ENCODE results near the gene SLC6A19.

GRCh38 chr5:1205255-1206180, 4.1 kb downstream of the SLC6A19 start:
- no peak for TF ChIP-seq POLR2A (IDR thresholded peaks at IDR 0.05)
- no peak for TF ChIP-seq POLR2AphosphoS5 (IDR thresholded peaks at IDR 0.05)
- TF ChIP-seq, protein P1, sequence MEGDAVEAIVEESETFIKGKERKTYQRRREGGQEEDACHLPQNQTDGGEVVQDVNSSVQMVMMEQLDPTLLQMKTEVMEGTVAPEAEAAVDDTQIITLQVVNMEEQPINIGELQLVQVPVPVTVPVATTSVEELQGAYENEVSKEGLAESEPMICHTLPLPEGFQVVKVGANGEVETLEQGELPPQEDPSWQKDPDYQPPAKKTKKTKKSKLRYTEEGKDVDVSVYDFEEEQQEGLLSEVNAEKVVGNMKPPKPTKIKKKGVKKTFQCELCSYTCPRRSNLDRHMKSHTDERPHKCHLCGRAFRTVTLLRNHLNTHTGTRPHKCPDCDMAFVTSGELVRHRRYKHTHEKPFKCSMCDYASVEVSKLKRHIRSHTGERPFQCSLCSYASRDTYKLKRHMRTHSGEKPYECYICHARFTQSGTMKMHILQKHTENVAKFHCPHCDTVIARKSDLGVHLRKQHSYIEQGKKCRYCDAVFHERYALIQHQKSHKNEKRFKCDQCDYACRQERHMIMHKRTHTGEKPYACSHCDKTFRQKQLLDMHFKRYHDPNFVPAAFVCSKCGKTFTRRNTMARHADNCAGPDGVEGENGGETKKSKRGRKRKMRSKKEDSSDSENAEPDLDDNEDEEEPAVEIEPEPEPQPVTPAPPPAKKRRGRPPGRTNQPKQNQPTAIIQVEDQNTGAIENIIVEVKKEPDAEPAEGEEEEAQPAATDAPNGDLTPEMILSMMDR (IDR thresholded peaks at IDR 0.05) = no peak

Data from prostate gland (tissue), 2 donors.